Urinary bladder (tissue), 4 donors: ENCODE data around the gene HYAL2. TPM values are rescaled to one million over a fixed set of nuclear protein-coding genes. Genes with fewer than 3 reads are reported as not detected.
"Not testable (repeated sequence)": the region's sequence is repeated elsewhere in the genome, so short reads cannot be mapped to it uniquely, and the experiment has no call there.

Experiments used
- DNase-seq: peaks from one replicate; pipeline ENCODE4 v3.0.0-alpha.2; 2015; ENCODE audit errors: extremely low spot score
- H3K27ac ChIP-seq: one replicate; pipeline ENCODE4 v1.5.1; 2013; ENCODE audit warnings: low read depth, mild to moderate bottlenecking, moderate library complexity
- H3K36me3 ChIP-seq: one replicate; pipeline ENCODE4 v1.6.1; 2013; ENCODE audit warnings: mild to moderate bottlenecking, moderate library complexity; ENCODE audit not compliant: insufficient read depth
- H3K4me1 ChIP-seq: one replicate; pipeline ENCODE4 v1.6.1; 2013; ENCODE audit warnings: mild to moderate bottlenecking, moderate library complexity; ENCODE audit not compliant: insufficient read depth
- H3K4me3 ChIP-seq: one replicate; pipeline ENCODE4 v1.5.1; 2013; ENCODE audit warnings: low read depth, low read length
- WGBS: extraction: QIAGEN DNeasy Blood & Tissue Kit; methylation state at CpG from one replicate; pipeline ENCODE4 v1.1.7; 2013; 5-methylcytosine and 5-hydroxymethylcytosine counted together
- polyA plus RNA-seq: library from polyadenylated mRNA; stranded (reverse); fragments of 200-250 nt; gene quantifications from one replicate; pipeline ENCODE4 v1.2.3, GENCODE V29; 2013
- total RNA-seq: library from RNA; depleted of rRNA; stranded (reverse); fragments of >200 nt; gene quantifications from one replicate; pipeline ENCODE4 v1.2.3, GENCODE V29; 2014
- donor health status: healthy with polysubstance abuse.
- donor health status: healthy.

The HYAL2 gene
- total and polyA plus RNA-seq, 2 donors, result 44.0 to 121 TPM

GRCh38 chr3:50292159-50293078 lies 30.1 kb downstream of the HYAL2 start, which contains the start of gene IFRD2:
IFRD2 (minus strand) TSS chr3:50292429; CDS start chr3:50292274, 155 bp downstream.
- H3K4me3 ChIP-seq, result peak within 1 kb of the TSS; percentile 87
- WGBS, result 1% methylated on average over 67 of the region's 67 CpGs

GRCh38 chr3:50290161-50290641 lies 32.3 kb downstream of the HYAL2 start:
- Histone ChIP-seq H3K4me3 (no peak overlapping the region), H3K4me1 (no peaks in the 10 kb centered on the region), H3K36me3 (no peaks in the 10 kb centered on the region), H3K27ac (no peak overlapping the region)
- 94% methylated on average over 16 of the region's 16 CpGs for WGBS
- no peak for DNase-seq

More at GRCh38 chr3:50292159-50293078, 30.1 kb downstream of the HYAL2 start, which contains the start of gene IFRD2:
- DNase-seq, result peak; percentile 92
- no peak within 1 kb of the TSS for H3K27ac ChIP-seq
- H3K36me3 ChIP-seq, result no peaks in the 10 kb centered on the region
- H3K4me1 ChIP-seq, result no peaks in the 10 kb centered on the region

GRCh38 chr3:50289130-50289529 lies 33.4 kb downstream of the HYAL2 start:
- Histone ChIP-seq H3K4me3 (no peak overlapping the region), H3K36me3 (no peaks in the 10 kb centered on the region), H3K27ac (no peak overlapping the region), H3K4me1 (no peaks in the 10 kb centered on the region)
- no peak for DNase-seq
- WGBS, result 92% methylated on average over 6 of the region's 6 CpGs

- H3K4me3 ChIP-seq, result no peak overlapping the region
- no peak for DNase-seq
- H3K4me1 ChIP-seq, result no peaks in the 10 kb centered on the region
- H3K36me3 ChIP-seq, result no peaks in the 10 kb centered on the region
- WGBS, result 95% methylated on average over 23 of the region's 23 CpGs
- H3K27ac ChIP-seq, result no peak overlapping the region
Measured at GRCh38 chr3:50288387-50289007, 34.0 kb downstream of the HYAL2 start.

- no peak overlapping the region for H3K27ac ChIP-seq
- no peaks in the 10 kb centered on the region for H3K36me3 ChIP-seq
- H3K4me3 ChIP-seq, result no peak overlapping the region
- no peaks in the 10 kb centered on the region for H3K4me1 ChIP-seq
- DNase-seq, result no peak
- WGBS, result 90% methylated on average over 1 of the region's 1 CpG
Measured at GRCh38 chr3:50287262-50287661, 35.3 kb downstream of the HYAL2 start.

- Histone ChIP-seq H3K4me3 (no peak overlapping the region), H3K4me1 (no peaks in the 10 kb centered on the region), H3K27ac (no peak overlapping the region), H3K36me3 (no peaks in the 10 kb centered on the region)
- WGBS, result 88% methylated on average over 28 of the region's 28 CpGs
- DNase-seq, result no peak
Measured at GRCh38 chr3:50286322-50287227, 36.0 kb downstream of the HYAL2 start.

- H3K27ac ChIP-seq, H3K36me3 ChIP-seq, DNase-seq, H3K4me3 ChIP-seq, H3K4me1 ChIP-seq: not testable (repeated sequence)
- 82% methylated on average over 6 of the region's 6 CpGs for WGBS
Measured at GRCh38 chr3:50284121-50284520, 38.4 kb downstream of the HYAL2 start.

- H3K4me1 ChIP-seq, result no peaks in the 10 kb centered on the region
- H3K4me3 ChIP-seq, result no peak overlapping the region
- 89% methylated on average over 8 of the region's 8 CpGs for WGBS
- no peaks in the 10 kb centered on the region for H3K36me3 ChIP-seq
- H3K27ac ChIP-seq, result no peak overlapping the region
- no peak for DNase-seq
Measured at GRCh38 chr3:50279255-50280016, 43.1 kb downstream of the HYAL2 start.

GRCh38 chr3:50278880-50279224 lies 43.7 kb downstream of the HYAL2 start, which contains the start of gene LSMEM2:
LSMEM2 (plus strand) TSS chr3:50279087; CDS start chr3:50279114, 27 bp downstream.
- Histone ChIP-seq H3K27ac (no peak within 1 kb of the TSS), H3K36me3 (no peaks in the 10 kb centered on the region), H3K4me3 (no peak within 1 kb of the TSS), H3K4me1 (no peaks in the 10 kb centered on the region)
- WGBS, result 41% methylated on average over 2 of the region's 2 CpGs
- DNase-seq, result no peak

GRCh38 chr3:50278123-50278879 lies 44.2 kb downstream of the HYAL2 start:
- 72% methylated on average over 4 of the region's 4 CpGs for WGBS
- DNase-seq, result no peak
- H3K27ac ChIP-seq, result no peak overlapping the region
- H3K36me3 ChIP-seq, result no peaks in the 10 kb centered on the region
- H3K4me3 ChIP-seq, result no peak overlapping the region
- H3K4me1 ChIP-seq, result no peaks in the 10 kb centered on the region

- H3K27ac ChIP-seq, result no peak overlapping the region
- no peak overlapping the region for H3K4me3 ChIP-seq
- no peak for DNase-seq
- no peaks in the 10 kb centered on the region for H3K4me1 ChIP-seq
- WGBS, result 83% methylated on average over 17 of the region's 17 CpGs
- H3K36me3 ChIP-seq, result no peaks in the 10 kb centered on the region
Measured at GRCh38 chr3:50276762-50277101, 45.8 kb downstream of the HYAL2 start.
